B cell (primary cell): ENCODE measurements around the gene BIRC7.

Experiments
- CTCF ChIP-seq: fragments of 200-600 bp; IDR thresholded peaks from one replicate; pipeline ENCODE4 v1.8.0; 2022; ENCODE audit warnings: antibody characterized with exemption, mild to moderate bottlenecking
- EZH2 ChIP-seq: IDR thresholded peaks from 2 replicates; pipeline ENCODE4 v1.6.1; 2012; ENCODE audit warnings: borderline replicate concordance, low read depth, mild to moderate bottlenecking, moderate library complexity, low read length; ENCODE audit not compliant: insufficient read depth, poor library complexity, severe bottlenecking

GRCh38 chr20:63276956-63277355 is 41.3 kb downstream of the BIRC7 start:
- no peak for TF ChIP-seq CTCF
- no peak for TF ChIP-seq EZH2
